Breast epithelium (tissue), 4 donors: ENCODE measurements around the gene HDAC8. TPM values are rescaled to one million over a fixed set of nuclear protein-coding genes. Genes with fewer than 3 reads are reported as not detected.

Source experiments
- DNase-seq, 2 donors: peaks; one replicate each; pipeline ENCODE4 v3.0.0-alpha.2; 2019; ENCODE audit warnings: low spot score in 2 of 2
- H3K27ac ChIP-seq, 2 donors: fragments of 200-600 bp; sonication (generic) in 1 of 2; one replicate each; pipeline ENCODE4 v1.5.1; 2016 to 2019; ENCODE audit warnings: mild to moderate bottlenecking in 1 of 2
- H3K27me3 ChIP-seq, 2 donors: fragments of 200-600 bp; sonication (generic) in 1 of 2; one replicate each; pipeline versions ENCODE4 v1.5.1 to v1.6.0; 2017 to 2019; ENCODE audit warnings: control low read depth in 1 of 2, mild to moderate bottlenecking in 1 of 2
- H3K36me3 ChIP-seq: fragments of 200-600 bp; one replicate; pipeline ENCODE4 v1.5.1; 2019
- H3K4me1 ChIP-seq, 2 donors: fragments of 200-600 bp; sonication (generic); one replicate each; pipeline ENCODE4 v1.5.1; 2016 to 2019; ENCODE audit warnings: control low read depth in 1 of 2
- H3K4me3 ChIP-seq, 3 donors: fragments of 200-600 bp; sonication (generic); 1 replicate in 2 of 3; 2 replicates in 1 of 3; pipeline ENCODE4 v1.5.1; 2016 to 2019; ENCODE audit warnings: mild to moderate bottlenecking in 3 of 3, moderate library complexity in 2 of 3
- H3K9me3 ChIP-seq, 2 donors: fragments of 200-600 bp; sonication (generic) in 1 of 2; one replicate each; pipeline ENCODE4 v1.5.1; 2016 to 2019; ENCODE audit warnings: control low read depth in 1 of 2
- POLR2A ChIP-seq: fragments of 450-650 bp; IDR thresholded peaks from one replicate; pipeline ENCODE4 v1.6.1; 2016; ENCODE audit warnings: antibody characterized with exemption, mild to moderate bottlenecking, moderate library complexity
- POLR2AphosphoS5 ChIP-seq, 3 donors: sonication (generic); formaldehyde crosslinking; IDR thresholded peaks; one replicate each; pipeline ENCODE4 v1.6.1; 2017; ENCODE audit warnings: antibody characterized with exemption in 3 of 3
- intact Hi-C: fragments of 100-400 bp; cut with DNase I; formaldehyde crosslinking; loops from one replicate; pipeline ENCODE4 v1.15.1; 2023; ENCODE audit warnings: low total_unique reads
- total RNA-seq, 3 donors: library from RNA; depleted of rRNA; stranded (reverse); fragments of >200 nt; gene quantifications; one replicate each; pipeline ENCODE4 v1.1.0, GENCODE V29; 2016
- TF ChIP-seq, protein P1 (sequence below), 3 donors: fragments of 450-650 bp; IDR thresholded peaks; one replicate each; pipeline ENCODE4 v1.5.1; 2016 to 2017; ENCODE audit warnings: antibody characterized with exemption in 3 of 3, mild to moderate bottlenecking in 3 of 3, moderate library complexity in 3 of 3

The HDAC8 gene
- total RNA-seq, 3 donors from 2014 or later, result 29.1 to 62.6 (median 51.5) TPM

DNA sequence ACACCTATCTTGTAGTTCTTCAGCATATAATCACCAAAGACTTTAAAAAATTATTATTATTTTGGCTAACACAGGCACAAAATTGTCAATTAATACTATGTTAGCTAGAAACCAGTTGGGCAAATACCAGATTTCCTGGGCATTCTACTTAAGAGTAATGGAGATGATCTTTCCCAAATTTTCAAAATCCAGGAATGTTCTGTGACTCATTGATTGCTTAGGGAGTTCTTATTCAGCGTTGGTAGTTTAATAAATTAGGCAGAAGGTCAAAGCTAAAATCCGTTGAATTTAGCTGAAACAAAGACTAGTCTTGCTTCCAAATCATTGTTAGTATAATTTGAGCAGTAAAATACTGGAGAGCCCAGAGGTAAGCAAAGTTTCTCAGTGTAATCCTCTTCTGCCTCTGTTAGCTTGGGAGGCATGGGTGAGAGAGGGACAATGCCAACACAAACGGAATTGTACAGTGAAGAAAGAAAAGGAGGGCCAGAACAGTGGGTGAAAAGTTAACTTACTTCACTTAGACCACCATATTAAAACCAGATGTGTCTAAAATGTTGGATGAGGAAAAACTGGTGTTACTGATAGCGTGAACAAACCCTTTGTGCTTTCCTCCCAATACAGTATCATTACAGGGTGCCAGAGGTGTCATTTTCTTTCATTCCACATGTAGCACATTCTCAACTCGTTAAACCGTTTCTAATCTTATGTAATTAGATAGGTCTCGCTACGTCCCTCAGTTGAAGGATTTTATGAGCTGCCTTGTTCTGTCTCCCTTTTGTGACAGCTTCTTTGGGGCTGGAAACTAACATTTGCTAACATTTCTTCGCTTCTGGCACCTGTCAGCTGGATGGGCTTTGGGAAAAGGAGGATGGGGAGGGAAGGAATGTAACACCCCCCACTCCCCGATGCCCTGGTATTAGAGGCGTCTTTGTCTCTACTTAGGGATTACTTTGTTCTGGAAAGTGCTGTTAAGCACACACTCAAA is 179.5 kb downstream of the HDAC8 start:
- Histone ChIP-seq H3K27me3 (peaks cover 0 to 23% of the 10 kb centered on the region in 2 donors), H3K4me1 (no peaks in the 10 kb centered on the region), H3K9me3 (no peaks in the 10 kb centered on the region), H3K27ac (no peak overlapping the region), H3K4me3 (no peak overlapping the region), H3K36me3 (no peaks in the 10 kb centered on the region)
- intact Hi-C loops, result no loop called here
- DNase-seq, result no peak
- no peak for TF ChIP-seq POLR2A
- TF ChIP-seq, protein P1, sequence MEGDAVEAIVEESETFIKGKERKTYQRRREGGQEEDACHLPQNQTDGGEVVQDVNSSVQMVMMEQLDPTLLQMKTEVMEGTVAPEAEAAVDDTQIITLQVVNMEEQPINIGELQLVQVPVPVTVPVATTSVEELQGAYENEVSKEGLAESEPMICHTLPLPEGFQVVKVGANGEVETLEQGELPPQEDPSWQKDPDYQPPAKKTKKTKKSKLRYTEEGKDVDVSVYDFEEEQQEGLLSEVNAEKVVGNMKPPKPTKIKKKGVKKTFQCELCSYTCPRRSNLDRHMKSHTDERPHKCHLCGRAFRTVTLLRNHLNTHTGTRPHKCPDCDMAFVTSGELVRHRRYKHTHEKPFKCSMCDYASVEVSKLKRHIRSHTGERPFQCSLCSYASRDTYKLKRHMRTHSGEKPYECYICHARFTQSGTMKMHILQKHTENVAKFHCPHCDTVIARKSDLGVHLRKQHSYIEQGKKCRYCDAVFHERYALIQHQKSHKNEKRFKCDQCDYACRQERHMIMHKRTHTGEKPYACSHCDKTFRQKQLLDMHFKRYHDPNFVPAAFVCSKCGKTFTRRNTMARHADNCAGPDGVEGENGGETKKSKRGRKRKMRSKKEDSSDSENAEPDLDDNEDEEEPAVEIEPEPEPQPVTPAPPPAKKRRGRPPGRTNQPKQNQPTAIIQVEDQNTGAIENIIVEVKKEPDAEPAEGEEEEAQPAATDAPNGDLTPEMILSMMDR (IDR thresholded peaks at IDR 0.05), result no peak
- no peak for TF ChIP-seq POLR2AphosphoS5 (IDR thresholded peaks at IDR 0.05)

DNA sequence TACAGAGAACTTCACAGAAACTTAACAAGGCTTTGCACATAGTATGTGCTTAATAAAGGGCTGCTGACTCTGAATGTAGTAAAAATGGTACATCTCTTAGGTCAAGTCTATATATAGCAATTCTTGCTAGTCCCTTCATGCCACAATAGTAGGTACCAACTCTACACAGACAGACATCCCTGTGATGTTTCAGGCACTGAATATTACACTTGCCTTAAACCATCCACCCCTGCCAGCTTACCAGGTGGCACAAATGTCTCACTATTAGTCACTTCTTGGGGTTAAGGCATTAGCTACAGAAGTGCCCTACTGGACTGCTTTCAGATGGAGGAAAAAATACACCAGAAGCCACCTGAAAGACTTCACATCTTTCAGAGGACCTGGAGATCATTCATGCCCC is 180.6 kb downstream of the HDAC8 start:
- TF ChIP-seq POLR2AphosphoS5 (IDR thresholded peaks at IDR 0.05) (no peak), POLR2A (no peak)
- TF ChIP-seq, protein P1 (IDR thresholded peaks at IDR 0.05), result no peak
- no peak for DNase-seq
- Histone ChIP-seq H3K4me3 (no peak overlapping the region), H3K4me1 (no peaks in the 10 kb centered on the region), H3K27me3 (peaks cover 0 to 30% of the 10 kb centered on the region in 2 donors), H3K9me3 (no peaks in the 10 kb centered on the region), H3K36me3 (no peaks in the 10 kb centered on the region), H3K27ac (no peak overlapping the region)
- intact Hi-C loops, result no loop called here

DNA sequence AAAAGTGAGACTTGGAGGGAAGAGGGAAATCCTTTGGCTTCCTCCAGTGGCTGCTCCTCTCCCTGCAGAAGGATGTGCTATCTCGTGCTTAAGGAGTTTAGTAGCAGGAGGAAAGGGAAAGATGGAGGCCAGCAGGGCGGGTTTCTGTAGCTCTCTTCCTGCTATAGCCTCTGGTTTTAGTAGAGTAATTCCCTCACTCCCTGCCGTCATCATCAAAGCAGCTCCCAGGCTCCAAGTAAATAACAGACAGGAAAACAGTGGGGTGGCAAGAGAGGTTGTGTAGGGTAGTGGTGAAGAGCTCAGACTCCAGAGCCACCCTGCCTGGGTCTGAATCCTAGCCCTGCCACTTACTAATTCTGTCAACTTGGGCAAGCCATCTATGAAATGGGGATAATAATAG is 185.4 kb downstream of the HDAC8 start:
- TF ChIP-seq POLR2AphosphoS5 (IDR thresholded peaks at IDR 0.05) (no peak), POLR2A (no peak)
- TF ChIP-seq, protein P1 (IDR thresholded peaks at IDR 0.05), result no peak
- Histone ChIP-seq H3K36me3 (no peaks in the 10 kb centered on the region), H3K27me3 (peaks cover 0 to 26% of the 10 kb centered on the region in 2 donors), H3K9me3 (no peaks in the 10 kb centered on the region), H3K4me1 (no peaks in the 10 kb centered on the region), H3K27ac (no peak overlapping the region), H3K4me3 (no peak overlapping the region)
- DNase-seq, result no peak
- intact Hi-C loops, result no loop called here

DNA sequence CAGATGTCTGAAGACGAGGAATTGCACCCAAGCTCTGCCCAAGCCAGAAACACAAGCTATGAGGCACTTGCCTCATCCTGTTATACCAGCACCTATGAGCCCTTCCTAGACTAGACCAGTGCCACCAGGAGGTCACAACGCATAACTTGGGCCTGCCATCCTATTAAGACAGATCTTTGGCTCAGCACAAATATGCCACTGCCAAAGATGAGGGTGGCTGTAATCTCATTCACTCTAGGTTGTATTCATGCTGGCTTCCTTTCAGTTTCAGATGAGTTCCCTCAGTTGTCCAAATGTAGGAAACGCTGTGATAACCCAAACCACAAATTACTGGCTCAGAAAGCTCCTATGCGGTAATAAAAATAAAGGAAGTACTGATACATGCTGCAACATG is 190.4 kb downstream of the HDAC8 start:
- Histone ChIP-seq H3K27me3 (peaks cover 0 to 19% of the 10 kb centered on the region in 2 donors), H3K36me3 (no peaks in the 10 kb centered on the region), H3K27ac (no peak overlapping the region), H3K9me3 (no peaks in the 10 kb centered on the region), H3K4me3 (no peak overlapping the region), H3K4me1 (no peaks in the 10 kb centered on the region)
- TF ChIP-seq POLR2A (no peak), POLR2AphosphoS5 (IDR thresholded peaks at IDR 0.05) (no peak)
- TF ChIP-seq, protein P1 (IDR thresholded peaks at IDR 0.05), result no peak
- DNase-seq, result no peak
- intact Hi-C loops, result no loop called here

DNA sequence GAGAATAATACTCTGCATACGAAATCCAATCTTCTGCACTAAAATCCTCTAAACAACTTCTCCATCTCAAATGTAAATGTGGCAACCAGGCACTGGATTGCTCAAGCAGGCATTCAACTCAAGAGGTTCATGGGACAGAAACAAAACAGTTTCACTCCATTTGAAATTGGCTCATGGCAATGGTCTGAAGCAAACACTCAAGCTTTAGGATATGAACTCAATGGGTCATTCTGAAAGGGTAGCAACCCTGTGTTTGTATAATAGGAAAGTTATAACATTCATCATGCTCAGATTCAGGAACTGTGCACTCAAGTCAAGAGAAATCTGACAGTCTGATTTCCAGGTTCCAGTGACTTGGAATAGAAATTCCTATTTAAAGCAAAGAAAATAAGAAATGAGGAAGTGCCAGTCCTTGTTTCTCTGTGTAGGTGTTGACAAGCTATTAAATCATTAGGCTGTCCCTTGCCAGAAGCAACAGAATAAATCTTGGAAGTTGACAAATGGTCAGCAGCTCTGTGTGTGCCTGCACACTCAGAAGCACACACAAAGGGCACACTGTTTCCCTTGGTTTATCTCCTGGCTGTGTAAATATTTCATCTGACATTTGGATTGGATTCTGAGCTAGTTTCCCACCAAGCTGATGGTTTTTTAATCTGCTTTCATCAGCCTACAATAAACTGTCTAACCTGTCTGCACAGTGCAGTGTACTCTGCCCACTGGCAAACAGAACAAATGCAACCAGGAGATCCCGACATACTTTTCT is 191.0 kb downstream of the HDAC8 start:
- Histone ChIP-seq H3K36me3 (no peaks in the 10 kb centered on the region), H3K27ac (no peak overlapping the region), H3K27me3 (peaks cover 0 to 13% of the 10 kb centered on the region in 2 donors), H3K9me3 (no peaks in the 10 kb centered on the region), H3K4me3 (no peak overlapping the region), H3K4me1 (no peaks in the 10 kb centered on the region)
- no peak for DNase-seq
- TF ChIP-seq POLR2A, result no peak
- no peak for TF ChIP-seq POLR2AphosphoS5 (IDR thresholded peaks at IDR 0.05)
- TF ChIP-seq, protein P1 (IDR thresholded peaks at IDR 0.05), result no peak
- intact Hi-C loops, result no loop called here
